HCT116 (cell line): Measurements from ENCODE around the gene OR10G3. TPM values are rescaled to one million over a fixed set of nuclear protein-coding genes. Genes with fewer than 3 reads are reported as not detected.

Source experiments
- ATAC-seq: fragments of 200-7000 bp; cut with Tn5 transposase; 2 replicates; pipeline ENCODE4 v1.9.1; 2020; ENCODE audit warnings: mild to moderate bottlenecking, moderate library complexity
- BruUV-seq: library from RNA; stranded (reverse); fragments of 400-500 nt; replicated peaks from 2 replicates; lab custom pipeline; 2021; lab: Mats Ljungman, UMichigan
- CTCF ChIA-PET: fragments of 300-600 bp; sonication (Branson Sonifier 250); formaldehyde crosslinking; loops from one replicate; lab custom pipeline; 2021; ENCODE audit warnings: antibody characterized with exemption; lab: Charles Lee
- POLR2A ChIA-PET: fragments of 300-600, 350-600 bp; sonication (Branson Sonifier 250); formaldehyde crosslinking; loops from one replicate; lab custom pipeline; 2021; ENCODE audit warnings: antibody characterized with exemption; lab: Charles Lee
- RAD21 ChIA-PET, 2 experiments: fragments of 300-600 bp; sonication (Branson Sonifier 250); formaldehyde crosslinking; loops; one replicate each; lab custom pipeline; 2023; ENCODE audit warnings: low total read pairs in 2 of 2; ENCODE audit not compliant: uncharacterized antibody in 2 of 2, unreplicated experiment in 2 of 2, low non-redundant PET in 1 of 2; lab: Charles Lee
- DNase-seq: peaks from one replicate; pipeline ENCODE4 v3.0.0-alpha.2; 2010; ENCODE audit warnings: low read depth, low spot score
- H2AFZ ChIP-seq: fragments of 200-600 bp; shearing (Covaris generic), sonication (generic); 2 replicates; pipeline ENCODE4 v1.6.1; 2017; ENCODE audit warnings: low read depth, mixed run types, mixed read lengths, antibody characterized with exemption, low read length; ENCODE audit not compliant: poor library complexity, severe bottlenecking
- H3K27ac ChIP-seq: 2 replicates; pipeline ENCODE4 v1.5.1; 2012; ENCODE audit warnings: low read depth, low read length
- H3K27me3 ChIP-seq: fragments of 200-600 bp; sonication (generic); 2 replicates; pipeline ENCODE4 v1.6.1; 2016; ENCODE audit warnings: mixed run types, low read length, mixed read lengths; ENCODE audit not compliant: insufficient read depth
- H3K36me3 ChIP-seq, 2 experiments: fragments of 200-500 bp in 1 of 2; fragments of 200-600 bp in 1 of 2; sonication (Bioruptor generic) in 1 of 2; sonication (generic) in 1 of 2; 2 replicates each; pipeline versions ENCODE4 v1.5.1 to v1.6.1; 2014 to 2016; ENCODE audit warnings: low read length in 2 of 2, inconsistent platforms in 1 of 2, mixed read lengths in 1 of 2, mixed run types in 1 of 2; ENCODE audit not compliant: insufficient read depth in 2 of 2, control insufficient read depth in 1 of 2
- H3K4me1 ChIP-seq, 2 experiments: fragments of 200-600 bp in 1 of 2; sonication (generic) in 1 of 2; 2 replicates each; pipeline versions ENCODE4 v1.5.1 to v1.6.1; 2012 to 2017; ENCODE audit warnings: low read length in 2 of 2, inconsistent platforms in 1 of 2, mild to moderate bottlenecking in 1 of 2, mixed read lengths in 1 of 2, mixed run types in 1 of 2, moderate library complexity in 1 of 2; ENCODE audit not compliant: insufficient read depth in 2 of 2, control insufficient read depth in 1 of 2
- H3K4me2 ChIP-seq: fragments of 200-600 bp; sonication (generic); 2 replicates; pipeline ENCODE4 v1.6.1; 2017; ENCODE audit warnings: mixed run types, low read length, mixed read lengths
- H3K4me3 ChIP-seq, 2 experiments: fragments of 200-600 bp in 1 of 2; sonication (generic) in 1 of 2; replicated peaks in 1 of 2; 2 replicates each; pipeline ENCODE4 v1.5.1; 2011 to 2016; ENCODE audit warnings: low read length in 2 of 2, control low read depth in 1 of 2, low read depth in 1 of 2, mild to moderate bottlenecking in 1 of 2, mixed read lengths in 1 of 2, mixed run types in 1 of 2
- H3K79me2 ChIP-seq: fragments of 200-600 bp; sonication (generic); 2 replicates; pipeline ENCODE4 v1.6.1; 2017; ENCODE audit warnings: mild to moderate bottlenecking, mixed run types, low read length, moderate library complexity, mixed read lengths; ENCODE audit not compliant: insufficient read depth
- H3K9ac ChIP-seq: fragments of 200-600 bp; sonication (generic); 2 replicates; pipeline ENCODE4 v1.6.1; 2016; ENCODE audit warnings: low read length, mixed read lengths
- H3K9me2 ChIP-seq: fragments of 200-600 bp; sonication (generic), shearing (Covaris generic); 2 replicates; pipeline ENCODE4 v1.6.1; 2017; ENCODE audit warnings: mixed run types, mild to moderate bottlenecking, moderate library complexity; ENCODE audit not compliant: insufficient read depth
- H3K9me3 ChIP-seq, 2 experiments: fragments of 200-500 bp in 1 of 2; fragments of 200-600 bp in 1 of 2; sonication (Bioruptor generic) in 1 of 2; sonication (generic) in 1 of 2; 2 replicates each; pipeline ENCODE4 v1.6.1; 2014 to 2017; ENCODE audit warnings: low read length in 2 of 2, mixed read lengths in 2 of 2, inconsistent platforms in 1 of 2, low read depth in 1 of 2, mild to moderate bottlenecking in 1 of 2, mixed run types in 1 of 2, moderate library complexity in 1 of 2; ENCODE audit not compliant: control insufficient read depth in 1 of 2, insufficient read depth in 1 of 2
- H4K20me1 ChIP-seq: fragments of 200-600 bp; sonication (generic), shearing (Covaris generic); 2 replicates; pipeline ENCODE4 v1.6.1; 2017; ENCODE audit warnings: mixed run types, mild to moderate bottlenecking, moderate library complexity; ENCODE audit not compliant: insufficient read depth
- CBX3 ChIP-seq: IDR thresholded peaks from 2 replicates; pipeline ENCODE4 v1.6.1; 2012; ENCODE audit warnings: low read depth
- CEBPB ChIP-seq: IDR thresholded peaks from 2 replicates; pipeline ENCODE4 v1.6.1; 2012; ENCODE audit warnings: low read depth
- EGR1 ChIP-seq: IDR thresholded peaks from 2 replicates; pipeline ENCODE4 v1.6.1; 2012; ENCODE audit warnings: low read depth
- EZH2 ChIP-seq: fragments of 200-600 bp; sonication (generic); IDR thresholded peaks from 2 replicates; pipeline ENCODE4 v1.6.1; 2017; ENCODE audit warnings: antibody characterized with exemption, mixed run types
- EZH2phosphoT487 ChIP-seq: fragments of 200-600 bp; IDR thresholded peaks from 2 replicates; pipeline ENCODE4 v1.6.1; 2018; ENCODE audit warnings: antibody characterized with exemption, borderline replicate concordance
- FOSL1 ChIP-seq: IDR thresholded peaks from 2 replicates; pipeline ENCODE4 v1.6.1; 2012; ENCODE audit warnings: low read depth
- JUND ChIP-seq: IDR thresholded peaks from 2 replicates; pipeline ENCODE4 v1.6.1; 2012
- POLR2A ChIP-seq: IDR thresholded peaks from 2 replicates; pipeline ENCODE4 v1.7.0; 2011; ENCODE audit warnings: borderline replicate concordance; ENCODE audit not compliant: insufficient read depth, insufficient read length; ENCODE audit errors: extremely low read depth
- POLR2AphosphoS5 ChIP-seq: IDR thresholded peaks from 2 replicates; pipeline ENCODE4 v1.6.1; 2011; ENCODE audit warnings: mild to moderate bottlenecking, low read depth, low read length, moderate library complexity
- REST ChIP-seq: IDR thresholded peaks from 2 replicates; pipeline ENCODE4 v1.6.1; 2012; ENCODE audit warnings: low read depth
- SIN3A ChIP-seq: IDR thresholded peaks from 2 replicates; pipeline ENCODE4 v1.6.1; 2012; ENCODE audit warnings: low read depth
- SP1 ChIP-seq: IDR thresholded peaks from 2 replicates; pipeline ENCODE4 v1.6.1; 2012; ENCODE audit warnings: low read depth
- YY1 ChIP-seq: IDR thresholded peaks from 2 replicates; pipeline ENCODE4 v1.6.1; 2011; ENCODE audit warnings: low read length, low read depth, moderate library complexity, mild to moderate bottlenecking; ENCODE audit not compliant: insufficient replicate concordance; ENCODE audit errors: extremely low read depth
- ZFX ChIP-seq: fragments of 450-650 bp; IDR thresholded peaks from 2 replicates; pipeline ENCODE4 v1.6.1; 2017
- ZNF274 ChIP-seq: fragments of 200-500 bp; sonication (Bioruptor generic); IDR thresholded peaks from 2 replicates; pipeline ENCODE4 v1.6.1; 2014; ENCODE audit warnings: mild to moderate bottlenecking, low read depth, low read length, inconsistent platforms
- intact Hi-C: fragments of 100-400 bp; cut with micrococcal nuclease; formaldehyde crosslinking; loops from 2 replicates; pipeline ENCODE4 v1.10.0; 2022
- total RNA-seq: library from RNA; stranded (reverse); gene quantifications from one replicate; pipeline ENCODE4 v1.2.1, GENCODE V29; 2021; ENCODE audit not compliant: unreplicated experiment
- TF ChIP-seq, protein P1 (sequence below): IDR thresholded peaks from 2 replicates; pipeline ENCODE4 v1.6.1; 2012
- TF ChIP-seq, protein P2 (sequence below): IDR thresholded peaks from 2 replicates; pipeline ENCODE4 v1.6.1; 2011; ENCODE audit warnings: mild to moderate bottlenecking, low read length, moderate library complexity; ENCODE audit not compliant: insufficient replicate concordance; ENCODE audit errors: extremely low read depth

The OR10G3 gene
- total RNA-seq, 1 experiment from 2014 or later, result not detected

DNA sequence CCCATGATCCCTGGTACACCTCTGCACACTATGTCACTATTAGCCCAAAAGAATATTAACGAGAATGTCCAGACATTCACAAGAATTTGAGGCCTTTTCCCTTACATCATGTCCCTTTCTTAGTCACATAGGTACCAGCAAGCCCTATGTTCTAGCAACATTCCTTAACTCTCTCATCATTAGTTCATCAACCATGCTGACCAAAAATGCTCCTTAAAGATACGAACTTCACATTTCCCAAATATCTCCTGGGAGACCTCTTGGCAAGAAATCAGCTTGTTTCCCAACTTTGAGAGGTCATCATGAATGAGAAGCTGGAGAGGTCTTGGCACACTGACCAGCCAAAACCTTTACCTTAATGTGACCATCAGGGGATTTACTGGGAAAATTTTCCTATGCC is 58.4 kb downstream of the OR10G3 start:
- H3K27me3 ChIP-seq, result peaks cover 9% of the 10 kb centered on the region; the same call in 1 of the 2 replicates
- intact Hi-C loops, result no loop called here
- no peaks in the 10 kb centered on the region for H3K79me2 ChIP-seq
- BruUV-seq, result no TSS peak
- DNase-seq, result no peak
- H3K4me3 ChIP-seq, result no peak overlapping the region
- ChIA-PET CTCF (no interaction called here), RAD21 (no interaction called here), POLR2A (interaction anchor here (1.8 kb wide), 1 partner anchor 11 kb away, joined by 4 read pairs; the partner anchor contains the start of gene METTL3)
- no peaks in the 10 kb centered on the region for H4K20me1 ChIP-seq
- H3K36me3 ChIP-seq, result no peaks in the 10 kb centered on the region
- TF ChIP-seq SIN3A (no peak), YY1 (no peak), FOSL1 (no peak), JUND (no peak), EGR1 (no peak), EZH2phosphoT487 (no peak), SP1 (no peak), ZNF274 (no peak), CBX3 (no peak), POLR2A (no peak), EZH2 (no peak), POLR2AphosphoS5 (no peak), ZFX (no peak), CEBPB (no peak)
- TF ChIP-seq, protein P1, sequence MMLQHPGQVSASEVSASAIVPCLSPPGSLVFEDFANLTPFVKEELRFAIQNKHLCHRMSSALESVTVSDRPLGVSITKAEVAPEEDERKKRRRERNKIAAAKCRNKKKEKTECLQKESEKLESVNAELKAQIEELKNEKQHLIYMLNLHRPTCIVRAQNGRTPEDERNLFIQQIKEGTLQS, result no peak
- no peaks in the 10 kb centered on the region for H3K9me2 ChIP-seq
- H3K4me1 ChIP-seq, result no peaks in the 10 kb centered on the region
- ATAC-seq, result no peak
- H3K9ac ChIP-seq, result no peak overlapping the region
- H2AFZ ChIP-seq, result no peak overlapping the region
- H3K4me2 ChIP-seq, result no peak overlapping the region
- H3K27ac ChIP-seq, result no peak overlapping the region
- no peaks in the 10 kb centered on the region for H3K9me3 ChIP-seq

GRCh38 chr14:21520767-21521166 is 59.1 kb downstream of the OR10G3 start:
- intact Hi-C loops, result no loop called here
- CTCF ChIA-PET, result no interaction called here
- TF ChIP-seq REST (no peak), EGR1 (no peak)
- TF ChIP-seq, protein P2, sequence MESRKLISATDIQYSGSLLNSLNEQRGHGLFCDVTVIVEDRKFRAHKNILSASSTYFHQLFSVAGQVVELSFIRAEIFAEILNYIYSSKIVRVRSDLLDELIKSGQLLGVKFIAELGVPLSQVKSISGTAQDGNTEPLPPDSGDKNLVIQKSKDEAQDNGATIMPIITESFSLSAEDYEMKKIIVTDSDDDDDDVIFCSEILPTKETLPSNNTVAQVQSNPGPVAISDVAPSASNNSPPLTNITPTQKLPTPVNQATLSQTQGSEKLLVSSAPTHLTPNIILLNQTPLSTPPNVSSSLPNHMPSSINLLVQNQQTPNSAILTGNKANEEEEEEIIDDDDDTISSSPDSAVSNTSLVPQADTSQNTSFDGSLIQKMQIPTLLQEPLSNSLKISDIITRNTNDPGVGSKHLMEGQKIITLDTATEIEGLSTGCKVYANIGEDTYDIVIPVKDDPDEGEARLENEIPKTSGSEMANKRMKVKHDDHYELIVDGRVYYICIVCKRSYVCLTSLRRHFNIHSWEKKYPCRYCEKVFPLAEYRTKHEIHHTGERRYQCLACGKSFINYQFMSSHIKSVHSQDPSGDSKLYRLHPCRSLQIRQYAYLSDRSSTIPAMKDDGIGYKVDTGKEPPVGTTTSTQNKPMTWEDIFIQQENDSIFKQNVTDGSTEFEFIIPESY, result no peak

More at GRCh38 chr14:21520767-21521166, 59.1 kb downstream of the OR10G3 start:
- Histone ChIP-seq H2AFZ (no peak overlapping the region), H3K4me2 (no peak overlapping the region), H3K9me3 (no peaks in the 10 kb centered on the region), H3K9me2 (no peaks in the 10 kb centered on the region), H3K79me2 (no peaks in the 10 kb centered on the region), H3K27ac (no peak overlapping the region), H3K4me3 (no peak overlapping the region), H3K9ac (no peak overlapping the region), H3K4me1 (no peaks in the 10 kb centered on the region), H3K27me3 (peaks cover 9% of the 10 kb centered on the region; the same call in 1 of the 2 replicates), H4K20me1 (no peaks in the 10 kb centered on the region), H3K36me3 (no peaks in the 10 kb centered on the region)
- no peak for DNase-seq
- ATAC-seq, result no peak
- RAD21 ChIA-PET, result no interaction called here
- POLR2A ChIA-PET, result no interaction called here
- BruUV-seq, result no TSS peak
